GM21360 (cell line): Measurements from ENCODE around the gene UBE4A.
A peak's percentile ranks its signal among the peaks of the same experiment; 100 is the strongest.

Experiments
- ATAC-seq: cut with Tn5 transposase; IDR thresholded peaks from one replicate; pipeline ENCODE4 v1.9.1; 2021; ENCODE audit warnings: mild to moderate bottlenecking, moderate library complexity; ENCODE audit not compliant: unreplicated experiment

UBE4A gene, protein sequence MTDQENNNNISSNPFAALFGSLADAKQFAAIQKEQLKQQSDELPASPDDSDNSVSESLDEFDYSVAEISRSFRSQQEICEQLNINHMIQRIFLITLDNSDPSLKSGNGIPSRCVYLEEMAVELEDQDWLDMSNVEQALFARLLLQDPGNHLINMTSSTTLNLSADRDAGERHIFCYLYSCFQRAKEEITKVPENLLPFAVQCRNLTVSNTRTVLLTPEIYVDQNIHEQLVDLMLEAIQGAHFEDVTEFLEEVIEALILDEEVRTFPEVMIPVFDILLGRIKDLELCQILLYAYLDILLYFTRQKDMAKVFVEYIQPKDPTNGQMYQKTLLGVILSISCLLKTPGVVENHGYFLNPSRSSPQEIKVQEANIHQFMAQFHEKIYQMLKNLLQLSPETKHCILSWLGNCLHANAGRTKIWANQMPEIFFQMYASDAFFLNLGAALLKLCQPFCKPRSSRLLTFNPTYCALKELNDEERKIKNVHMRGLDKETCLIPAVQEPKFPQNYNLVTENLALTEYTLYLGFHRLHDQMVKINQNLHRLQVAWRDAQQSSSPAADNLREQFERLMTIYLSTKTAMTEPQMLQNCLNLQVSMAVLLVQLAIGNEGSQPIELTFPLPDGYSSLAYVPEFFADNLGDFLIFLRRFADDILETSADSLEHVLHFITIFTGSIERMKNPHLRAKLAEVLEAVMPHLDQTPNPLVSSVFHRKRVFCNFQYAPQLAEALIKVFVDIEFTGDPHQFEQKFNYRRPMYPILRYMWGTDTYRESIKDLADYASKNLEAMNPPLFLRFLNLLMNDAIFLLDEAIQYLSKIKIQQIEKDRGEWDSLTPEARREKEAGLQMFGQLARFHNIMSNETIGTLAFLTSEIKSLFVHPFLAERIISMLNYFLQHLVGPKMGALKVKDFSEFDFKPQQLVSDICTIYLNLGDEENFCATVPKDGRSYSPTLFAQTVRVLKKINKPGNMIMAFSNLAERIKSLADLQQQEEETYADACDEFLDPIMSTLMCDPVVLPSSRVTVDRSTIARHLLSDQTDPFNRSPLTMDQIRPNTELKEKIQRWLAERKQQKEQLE

GRCh38 chr11:118359295-118359958 lies at the start of gene UBE4A:
Gene UBE4A, plus strand, starts transcription at chr11:118359600. Its CDS starts 5,481 bp downstream, at chr11:118365081.
- ATAC-seq, result peak; percentile 90

- ATAC-seq, result no peak
These were observed 49.1 kb upstream of the UBE4A start for GRCh38 chr11:118310271-118310670.

DNA sequence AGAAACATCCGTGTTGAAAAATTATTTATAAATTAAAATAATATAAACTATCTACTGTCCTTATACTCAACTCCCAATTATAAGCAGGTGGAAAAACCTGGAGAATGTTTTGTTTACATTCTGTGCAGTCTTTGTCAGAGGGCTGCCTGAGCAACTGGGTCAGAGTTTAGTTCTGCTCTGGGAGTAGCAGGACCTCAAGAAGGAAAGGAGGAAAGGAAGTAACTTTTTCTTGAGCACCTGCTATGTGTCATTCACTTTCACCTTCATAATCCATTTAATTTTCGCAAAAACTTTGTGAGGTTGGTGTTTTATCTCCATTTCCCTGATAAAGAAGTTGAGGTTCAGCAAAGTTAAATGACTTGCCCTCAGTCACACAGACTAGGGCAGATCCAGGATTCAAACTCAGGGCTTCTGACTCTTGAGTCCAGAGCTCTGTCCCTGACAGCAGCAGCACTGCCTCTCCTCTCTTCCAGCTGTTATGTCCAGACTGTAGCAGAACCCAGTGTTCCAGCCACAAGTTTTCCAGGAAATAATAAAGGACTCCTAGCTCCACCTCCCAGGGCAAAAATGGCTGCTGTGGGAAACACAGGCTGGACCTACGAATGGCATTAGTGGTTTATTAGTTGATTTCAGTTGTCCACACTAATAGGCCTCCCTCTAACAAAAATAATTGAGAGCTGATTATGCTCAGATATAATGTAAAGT lies 48.5 kb upstream of the UBE4A start:
- no peak for ATAC-seq

DNA sequence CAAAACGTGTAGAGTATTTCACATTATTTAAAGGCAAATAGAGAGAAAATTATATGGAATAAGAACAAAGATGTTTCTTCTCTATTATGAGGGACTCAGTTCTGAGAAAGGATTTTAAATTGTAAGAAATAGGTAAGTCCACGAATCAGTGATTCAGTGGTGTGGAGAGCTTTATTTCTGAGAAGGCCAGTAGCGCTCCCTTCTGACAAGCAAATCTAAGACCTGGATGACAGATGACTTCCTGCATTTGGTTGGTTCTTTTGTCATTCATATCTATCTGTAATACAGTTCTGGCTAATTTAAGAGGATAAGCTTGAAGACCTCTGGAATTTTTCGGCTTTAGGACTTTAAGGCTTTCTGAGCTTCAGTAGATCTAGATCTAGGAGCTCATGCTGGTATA lies 47.9 kb upstream of the UBE4A start:
- no peak for ATAC-seq

- ATAC-seq, result no peak
These were observed 47.1 kb upstream of the UBE4A start for GRCh38 chr11:118312328-118312727.

DNA sequence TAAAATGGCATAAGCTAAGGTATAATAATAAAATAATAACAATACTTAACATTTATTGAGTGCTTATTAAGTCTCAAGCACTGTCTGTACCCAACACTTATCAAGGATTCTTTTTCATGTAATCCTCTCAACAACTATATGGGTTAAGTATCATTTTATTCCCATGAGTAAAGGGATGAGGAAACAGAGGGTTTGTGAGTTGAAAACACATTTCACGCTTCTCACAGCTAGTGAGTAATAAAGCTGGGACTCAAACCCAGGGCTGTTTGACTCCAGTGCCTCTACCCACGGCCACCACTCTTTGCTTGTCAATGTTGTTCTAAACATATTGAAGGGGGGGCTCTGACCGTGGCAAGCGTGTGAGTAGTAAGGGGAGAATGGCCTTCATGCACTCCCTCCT lies 46.2 kb upstream of the UBE4A start:
- no peak for ATAC-seq

DNA sequence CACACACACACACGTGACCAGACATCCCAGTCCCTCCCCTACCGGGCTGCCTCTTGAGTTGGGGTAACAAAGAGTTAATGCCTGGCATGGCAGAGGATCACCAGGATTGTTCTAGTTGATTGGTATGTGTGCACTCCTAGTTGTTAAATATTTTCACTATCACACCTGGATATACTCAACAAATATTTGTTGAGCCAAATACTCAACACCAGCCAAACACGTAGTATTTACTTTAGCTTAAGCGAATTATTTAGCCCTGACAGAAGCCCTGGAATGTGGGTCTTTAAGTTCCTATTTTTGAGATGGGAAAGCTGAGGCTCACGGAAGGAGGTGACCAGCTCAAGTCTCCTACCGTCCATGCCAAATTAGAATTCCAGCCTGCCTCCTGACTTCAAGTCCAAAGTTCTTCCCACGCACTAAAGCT lies 44.4 kb upstream of the UBE4A start:
- no peak for ATAC-seq

- no peak for ATAC-seq
These were observed 41.3 kb upstream of the UBE4A start for GRCh38 chr11:118318124-118318523.

DNA sequence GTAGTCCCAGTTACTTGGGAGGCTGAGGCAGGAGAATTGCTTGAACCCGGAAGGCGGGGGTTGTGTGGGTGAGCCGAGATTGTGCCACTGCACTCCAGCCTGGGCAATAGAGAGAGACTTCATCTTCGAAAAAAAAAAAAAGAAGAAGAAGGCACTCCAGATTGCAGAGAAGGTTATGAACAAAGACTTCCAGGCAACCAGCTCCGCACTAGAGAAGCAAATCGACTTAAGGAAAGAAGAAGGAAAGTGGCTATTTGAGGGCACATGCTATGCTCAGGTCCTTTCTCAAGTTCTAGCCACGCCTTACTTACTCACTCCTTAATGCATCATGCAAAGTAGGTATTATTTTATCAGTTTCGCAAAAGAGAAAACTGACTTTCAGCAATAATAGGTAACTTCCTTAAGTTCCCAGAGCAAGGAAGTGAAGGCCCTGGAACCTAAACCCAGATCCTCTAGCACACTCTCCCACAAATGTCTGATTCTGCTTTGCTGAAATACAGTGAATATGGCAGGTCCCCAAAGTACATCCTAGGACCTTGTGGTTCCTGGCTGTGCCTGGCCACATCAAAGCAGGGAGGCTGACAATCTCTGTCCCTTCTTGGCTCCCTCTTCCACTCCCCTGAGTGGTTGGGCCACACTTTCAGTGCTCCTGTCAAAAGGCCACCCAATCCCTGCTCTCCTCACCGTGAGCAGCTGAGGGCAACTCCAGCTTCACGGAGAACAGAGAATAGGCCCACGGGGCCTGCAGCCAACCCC lies 40.6 kb upstream of the UBE4A start:
- no peak for ATAC-seq

DNA sequence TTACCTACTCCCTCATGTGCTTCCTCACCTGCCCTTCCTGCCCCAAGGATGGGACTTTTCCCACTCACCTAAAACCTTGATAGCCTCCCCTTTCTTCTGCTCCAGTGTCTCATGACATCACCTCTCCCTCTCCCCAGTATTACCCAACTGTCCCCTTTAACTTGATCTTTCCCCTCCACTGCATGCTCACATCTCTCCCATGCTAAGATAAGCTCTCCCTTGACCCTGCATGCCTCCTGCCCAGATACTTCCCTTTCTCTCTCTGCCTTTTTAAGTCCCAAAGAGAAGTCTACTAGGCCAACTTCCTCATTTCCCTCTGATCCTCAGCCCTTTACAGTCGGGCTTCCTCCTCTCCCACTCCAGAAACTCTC lies 40.1 kb upstream of the UBE4A start:
- ATAC-seq, result no peak

GRCh38 chr11:118320515-118320914 lies 38.9 kb upstream of the UBE4A start:
- no peak for ATAC-seq

GRCh38 chr11:118321386-118322082 lies 37.9 kb upstream of the UBE4A start:
- ATAC-seq, result no peak

DNA sequence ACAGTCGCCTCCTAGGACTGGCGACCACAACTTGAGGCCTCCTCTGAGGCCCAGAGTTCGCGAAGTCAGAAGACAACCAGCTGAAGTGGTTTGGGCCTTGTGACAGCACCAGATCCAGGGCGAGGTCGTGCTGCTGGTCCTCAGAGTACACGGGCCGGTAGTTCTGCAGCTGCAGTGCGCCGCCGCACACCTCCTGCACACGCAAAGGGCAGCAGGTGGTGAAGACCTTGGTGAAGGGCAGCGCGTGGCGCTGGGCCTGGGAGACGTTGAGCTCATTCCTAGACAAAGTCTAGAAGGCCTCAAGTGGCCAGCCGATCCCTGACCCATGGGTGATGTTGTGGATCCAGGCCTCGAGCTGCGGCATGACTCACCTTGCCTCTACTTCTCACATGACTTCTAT lies 36.7 kb upstream of the UBE4A start:
- ATAC-seq, result no peak

GRCh38 chr11:118325283-118325682 lies 34.1 kb upstream of the UBE4A start:
- no peak for ATAC-seq

DNA sequence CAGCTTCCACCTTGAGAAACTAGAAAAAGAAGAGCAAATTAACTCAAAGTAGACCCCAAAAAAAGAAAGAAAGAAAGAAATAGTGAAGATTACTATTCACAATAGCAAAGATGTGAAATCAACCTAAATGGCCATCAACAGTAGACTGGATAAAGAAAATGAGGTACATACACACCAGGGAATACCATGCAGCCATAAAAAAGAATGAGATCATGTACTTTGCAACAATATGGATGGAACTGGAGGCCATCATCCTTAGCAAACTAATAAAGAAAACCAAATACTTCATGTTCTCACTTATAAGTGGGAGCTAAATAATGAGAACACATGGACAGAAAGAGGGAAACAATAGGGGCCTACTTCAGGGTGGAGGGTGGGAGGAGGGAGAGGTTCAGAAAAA lies 30.7 kb upstream of the UBE4A start:
- no peak for ATAC-seq

GRCh38 chr11:118334745-118335144 lies 24.7 kb upstream of the UBE4A start:
- no peak for ATAC-seq

DNA sequence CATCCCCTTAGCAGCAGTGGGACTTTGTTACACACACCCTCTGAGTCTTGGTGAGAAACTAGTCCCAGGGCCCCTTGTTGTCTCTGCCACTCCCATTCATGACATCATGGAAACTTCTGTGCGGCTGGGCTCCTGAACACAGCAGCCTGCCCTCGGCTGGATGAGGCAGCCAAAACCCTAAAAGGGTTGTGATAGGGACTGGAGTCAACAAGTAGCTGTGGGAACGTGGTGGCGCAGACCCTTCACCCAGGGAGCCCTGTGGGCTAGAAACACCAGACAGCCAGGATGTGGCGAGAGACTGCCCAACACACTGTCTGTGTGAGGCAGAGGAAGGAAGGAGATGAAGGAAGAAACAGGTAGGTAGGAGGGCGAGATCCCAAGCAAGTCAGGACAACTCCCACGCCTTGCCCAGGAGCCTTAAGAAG lies 20.8 kb upstream of the UBE4A start:
- ATAC-seq, result no peak

GRCh38 chr11:118339281-118339961 lies 20.0 kb upstream of the UBE4A start:
- no peak for ATAC-seq

- ATAC-seq, result no peak
These were observed 19.0 kb upstream of the UBE4A start for GRCh38 chr11:118340449-118340848.
